ENCODE data around the gene HMCN1.

HMCN1 gene

DNA sequence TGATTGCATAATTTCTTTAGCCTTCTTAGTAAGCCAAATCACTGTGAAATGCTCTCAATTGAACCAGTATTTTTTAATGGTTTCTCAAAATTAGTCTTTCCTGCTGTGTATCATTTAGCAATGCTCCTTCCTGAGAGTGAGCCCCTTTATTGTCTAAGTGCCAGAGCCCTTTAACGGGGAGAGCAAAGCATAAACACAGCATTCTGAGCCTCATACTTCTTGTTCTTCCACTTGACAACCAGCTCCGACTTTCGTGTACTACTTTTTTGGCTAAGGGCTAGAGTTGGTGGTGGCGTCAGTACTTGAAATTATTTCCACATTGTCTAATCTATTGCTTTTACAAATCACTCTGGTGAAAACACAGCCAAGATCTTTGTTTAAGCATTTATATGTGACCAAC, 341.8 kb downstream of the HMCN1 start:
- TF ChIP-seq ISL1 (CRISPR knock-in tag; IDR thresholded peaks at IDR 0.05) (no peak), ZFP30 (CRISPR knock-in tag; IDR thresholded peaks at IDR 0.05) (no peak), ZFP3 (CRISPR knock-in tag; IDR thresholded peaks at IDR 0.05) (no peak), ZNF70 (CRISPR knock-in tag; IDR thresholded peaks at IDR 0.05) (no peak), RARB (CRISPR knock-in tag; IDR thresholded peaks at IDR 0.05) (no peak), ZNF8 (CRISPR knock-in tag; IDR thresholded peaks at IDR 0.05) (no peak), BACH2 (CRISPR knock-in tag; IDR thresholded peaks at IDR 0.05; ENCODE audit: borderline replicate concordance) (no peak), GLIS3 (CRISPR knock-in tag; IDR thresholded peaks at IDR 0.05) (no peak), ESRRG (CRISPR knock-in tag; IDR thresholded peaks at IDR 0.05) (no peak), CSDC2 (CRISPR knock-in tag; IDR thresholded peaks at IDR 0.05) (no peak), PPARA (CRISPR knock-in tag; IDR thresholded peaks at IDR 0.05; ENCODE audit: borderline replicate concordance) (no peak)
- TF ChIP-seq, protein P1, sequence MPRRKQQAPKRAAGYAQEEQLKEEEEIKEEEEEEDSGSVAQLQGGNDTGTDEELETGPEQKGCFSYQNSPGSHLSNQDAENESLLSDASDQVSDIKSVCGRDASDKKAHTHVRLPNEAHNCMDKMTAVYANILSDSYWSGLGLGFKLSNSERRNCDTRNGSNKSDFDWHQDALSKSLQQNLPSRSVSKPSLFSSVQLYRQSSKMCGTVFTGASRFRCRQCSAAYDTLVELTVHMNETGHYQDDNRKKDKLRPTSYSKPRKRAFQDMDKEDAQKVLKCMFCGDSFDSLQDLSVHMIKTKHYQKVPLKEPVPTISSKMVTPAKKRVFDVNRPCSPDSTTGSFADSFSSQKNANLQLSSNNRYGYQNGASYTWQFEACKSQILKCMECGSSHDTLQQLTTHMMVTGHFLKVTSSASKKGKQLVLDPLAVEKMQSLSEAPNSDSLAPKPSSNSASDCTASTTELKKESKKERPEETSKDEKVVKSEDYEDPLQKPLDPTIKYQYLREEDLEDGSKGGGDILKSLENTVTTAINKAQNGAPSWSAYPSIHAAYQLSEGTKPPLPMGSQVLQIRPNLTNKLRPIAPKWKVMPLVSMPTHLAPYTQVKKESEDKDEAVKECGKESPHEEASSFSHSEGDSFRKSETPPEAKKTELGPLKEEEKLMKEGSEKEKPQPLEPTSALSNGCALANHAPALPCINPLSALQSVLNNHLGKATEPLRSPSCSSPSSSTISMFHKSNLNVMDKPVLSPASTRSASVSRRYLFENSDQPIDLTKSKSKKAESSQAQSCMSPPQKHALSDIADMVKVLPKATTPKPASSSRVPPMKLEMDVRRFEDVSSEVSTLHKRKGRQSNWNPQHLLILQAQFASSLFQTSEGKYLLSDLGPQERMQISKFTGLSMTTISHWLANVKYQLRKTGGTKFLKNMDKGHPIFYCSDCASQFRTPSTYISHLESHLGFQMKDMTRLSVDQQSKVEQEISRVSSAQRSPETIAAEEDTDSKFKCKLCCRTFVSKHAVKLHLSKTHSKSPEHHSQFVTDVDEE (CRISPR knock-in tag; IDR thresholded peaks at IDR 0.05): no peak
- TF ChIP-seq, protein P2, sequence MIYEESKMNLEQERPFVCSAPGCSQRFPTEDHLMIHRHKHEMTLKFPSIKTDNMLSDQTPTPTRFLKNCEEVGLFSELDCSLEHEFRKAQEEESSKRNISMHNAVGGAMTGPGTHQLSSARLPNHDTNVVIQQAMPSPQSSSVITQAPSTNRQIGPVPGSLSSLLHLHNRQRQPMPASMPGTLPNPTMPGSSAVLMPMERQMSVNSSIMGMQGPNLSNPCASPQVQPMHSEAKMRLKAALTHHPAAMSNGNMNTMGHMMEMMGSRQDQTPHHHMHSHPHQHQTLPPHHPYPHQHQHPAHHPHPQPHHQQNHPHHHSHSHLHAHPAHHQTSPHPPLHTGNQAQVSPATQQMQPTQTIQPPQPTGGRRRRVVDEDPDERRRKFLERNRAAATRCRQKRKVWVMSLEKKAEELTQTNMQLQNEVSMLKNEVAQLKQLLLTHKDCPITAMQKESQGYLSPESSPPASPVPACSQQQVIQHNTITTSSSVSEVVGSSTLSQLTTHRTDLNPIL (CRISPR knock-in tag; IDR thresholded peaks at IDR 0.05; ENCODE audit: low read depth): no peak
- TF ChIP-seq, protein P3, sequence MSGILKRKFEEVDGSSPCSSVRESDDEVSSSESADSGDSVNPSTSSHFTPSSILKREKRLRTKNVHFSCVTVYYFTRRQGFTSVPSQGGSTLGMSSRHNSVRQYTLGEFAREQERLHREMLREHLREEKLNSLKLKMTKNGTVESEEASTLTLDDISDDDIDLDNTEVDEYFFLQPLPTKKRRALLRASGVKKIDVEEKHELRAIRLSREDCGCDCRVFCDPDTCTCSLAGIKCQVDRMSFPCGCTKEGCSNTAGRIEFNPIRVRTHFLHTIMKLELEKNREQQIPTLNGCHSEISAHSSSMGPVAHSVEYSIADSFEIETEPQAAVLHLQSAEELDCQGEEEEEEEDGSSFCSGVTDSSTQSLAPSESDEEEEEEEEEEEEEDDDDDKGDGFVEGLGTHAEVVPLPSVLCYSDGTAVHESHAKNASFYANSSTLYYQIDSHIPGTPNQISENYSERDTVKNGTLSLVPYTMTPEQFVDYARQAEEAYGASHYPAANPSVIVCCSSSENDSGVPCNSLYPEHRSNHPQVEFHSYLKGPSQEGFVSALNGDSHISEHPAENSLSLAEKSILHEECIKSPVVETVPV (CRISPR knock-in tag; IDR thresholded peaks at IDR 0.05): no peak
- ATAC-seq: no peak

DNA sequence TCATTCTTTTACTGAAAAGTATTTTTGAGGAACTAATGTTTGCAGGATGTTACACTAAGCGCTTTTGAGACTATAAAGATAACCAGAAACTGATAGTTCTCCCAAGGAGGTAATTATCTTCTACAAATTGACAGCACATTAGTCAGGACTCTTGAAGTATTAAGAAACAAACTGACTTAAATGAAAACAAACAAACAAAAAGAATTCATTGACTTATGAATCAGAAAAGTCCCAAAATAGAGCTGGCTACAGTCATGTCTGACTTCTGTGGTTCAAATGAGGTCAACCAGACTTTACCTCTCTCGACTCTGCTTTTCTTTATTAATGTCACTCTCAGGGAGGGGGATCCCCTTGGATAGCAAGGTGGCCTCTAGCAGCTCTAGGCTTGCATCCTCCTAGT, 344.1 kb downstream of the HMCN1 start:
- no peak for TF ChIP-seq TOX (CRISPR knock-in tag; IDR thresholded peaks at IDR 0.05; ENCODE audit: borderline replicate concordance)
- TF ChIP-seq ZFP30 (CRISPR knock-in tag; IDR thresholded peaks at IDR 0.05): no peak
- no peak for TF ChIP-seq OSR1 (CRISPR knock-in tag; IDR thresholded peaks at IDR 0.05)
- no peak for TF ChIP-seq ESRRG (CRISPR knock-in tag; IDR thresholded peaks at IDR 0.05)
- no peak for TF ChIP-seq ZC3H10 (CRISPR knock-in tag; IDR thresholded peaks at IDR 0.05)
- TF ChIP-seq, protein P2 (CRISPR knock-in tag; IDR thresholded peaks at IDR 0.05; ENCODE audit: low read depth): no peak
- TF ChIP-seq SNAI2 (CRISPR knock-in tag; IDR thresholded peaks at IDR 0.05): no peak
- TF ChIP-seq, protein P4, sequence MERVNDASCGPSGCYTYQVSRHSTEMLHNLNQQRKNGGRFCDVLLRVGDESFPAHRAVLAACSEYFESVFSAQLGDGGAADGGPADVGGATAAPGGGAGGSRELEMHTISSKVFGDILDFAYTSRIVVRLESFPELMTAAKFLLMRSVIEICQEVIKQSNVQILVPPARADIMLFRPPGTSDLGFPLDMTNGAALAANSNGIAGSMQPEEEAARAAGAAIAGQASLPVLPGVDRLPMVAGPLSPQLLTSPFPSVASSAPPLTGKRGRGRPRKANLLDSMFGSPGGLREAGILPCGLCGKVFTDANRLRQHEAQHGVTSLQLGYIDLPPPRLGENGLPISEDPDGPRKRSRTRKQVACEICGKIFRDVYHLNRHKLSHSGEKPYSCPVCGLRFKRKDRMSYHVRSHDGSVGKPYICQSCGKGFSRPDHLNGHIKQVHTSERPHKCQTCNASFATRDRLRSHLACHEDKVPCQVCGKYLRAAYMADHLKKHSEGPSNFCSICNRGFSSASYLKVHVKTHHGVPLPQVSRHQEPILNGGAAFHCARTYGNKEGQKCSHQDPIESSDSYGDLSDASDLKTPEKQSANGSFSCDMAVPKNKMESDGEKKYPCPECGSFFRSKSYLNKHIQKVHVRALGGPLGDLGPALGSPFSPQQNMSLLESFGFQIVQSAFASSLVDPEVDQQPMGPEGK (CRISPR knock-in tag; IDR thresholded peaks at IDR 0.05; ENCODE audit: borderline replicate concordance): no peak
- ATAC-seq: peak; percentile 19; the same call in 1 of the 3 replicates

DNA sequence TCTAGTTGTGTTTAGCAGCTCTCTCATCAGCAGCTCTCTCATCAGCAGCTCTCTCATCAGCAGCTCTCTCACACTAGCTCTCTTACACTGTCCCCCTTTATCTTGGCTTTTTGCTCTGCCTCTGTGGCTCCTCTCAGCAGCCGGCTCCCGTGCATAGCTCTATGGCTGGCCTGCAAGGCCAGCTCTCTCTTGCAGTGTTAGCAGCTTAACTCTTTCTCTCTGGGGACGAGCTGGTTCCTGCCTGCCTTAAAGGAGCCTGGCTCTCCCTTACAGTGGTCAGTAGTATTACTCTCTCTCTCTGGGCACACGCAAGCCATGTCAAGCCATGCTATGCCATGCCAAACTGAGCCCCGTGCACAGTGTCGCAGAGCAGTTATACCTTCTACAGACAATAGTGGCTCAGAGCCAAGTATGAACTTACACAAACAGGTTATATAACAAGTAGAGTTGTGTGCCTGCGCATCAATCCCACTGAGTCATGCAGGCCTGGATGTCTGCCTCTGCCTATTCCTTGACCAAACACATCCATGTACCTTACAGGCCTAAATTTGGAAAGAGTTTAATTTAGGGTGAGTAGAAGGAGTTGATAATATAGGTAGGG, 345.0 kb downstream of the HMCN1 start:
- peak; percentile 21; the same call in 2 of the 3 replicates for ATAC-seq
- TF ChIP-seq TCF4 (CRISPR knock-in tag; IDR thresholded peaks at IDR 0.05; ENCODE audit: borderline replicate concordance) (no peak), ZNF565 (CRISPR knock-in tag; conservative IDR thresholded peaks at IDR 0.05; ENCODE audit: low read depth) (no peak)
- TF ChIP-seq, protein P1 (CRISPR knock-in tag; IDR thresholded peaks at IDR 0.05): no peak
